Ishikawa (cell line): ENCODE measurements around the gene C16orf86.

ENCODE experiments used
- CEBPB ChIP-seq: IDR thresholded peaks from 2 replicates; pipeline ENCODE4 v1.6.1; 2012
- CREB1 ChIP-seq: IDR thresholded peaks from 2 replicates; pipeline ENCODE4 v1.6.1; 2012; ENCODE audit warnings: low read depth
- EGR1 ChIP-seq: IDR thresholded peaks from 2 replicates; pipeline ENCODE4 v1.6.1; 2012
- EP300 ChIP-seq: IDR thresholded peaks from 2 replicates; pipeline ENCODE4 v1.6.1; 2012; ENCODE audit warnings: borderline replicate concordance
- NFIC ChIP-seq: IDR thresholded peaks from 2 replicates; pipeline ENCODE4 v1.6.1; 2012
- RAD21 ChIP-seq: IDR thresholded peaks from 2 replicates; pipeline ENCODE4 v1.6.1; 2012; ENCODE audit warnings: low read depth
- REST ChIP-seq: IDR thresholded peaks from 2 replicates; pipeline ENCODE4 v1.6.1; 2012; ENCODE audit warnings: low read depth, mild to moderate bottlenecking
- TAF1 ChIP-seq: IDR thresholded peaks from 2 replicates; pipeline ENCODE4 v1.6.1; 2012; ENCODE audit warnings: low read depth, mild to moderate bottlenecking
- TCF12 ChIP-seq: IDR thresholded peaks from 2 replicates; pipeline ENCODE4 v1.6.1; 2012; ENCODE audit warnings: low read depth
- TEAD4 ChIP-seq: IDR thresholded peaks from 2 replicates; pipeline ENCODE4 v1.6.1; 2012

GRCh38 chr16:67716097-67716496 lies 49.5 kb downstream of the C16orf86 start:
- no peak for TF ChIP-seq CEBPB
- no peak for TF ChIP-seq TCF12
- no peak for TF ChIP-seq RAD21
- TF ChIP-seq EP300 = no peak
- TF ChIP-seq CREB1 = no peak
- TF ChIP-seq REST = no peak
- TF ChIP-seq NFIC = no peak
- no peak for TF ChIP-seq EGR1
- no peak for TF ChIP-seq TAF1
- no peak for TF ChIP-seq TEAD4
